Posterior vena cava (tissue), 2 donors: ENCODE results near the gene CNIH4. TPM values are rescaled to one million over a fixed set of nuclear protein-coding genes. Genes with fewer than 3 reads are reported as not detected.
"Not testable (repeated sequence)": the region's sequence is repeated elsewhere in the genome, so short reads cannot be mapped to it uniquely, and the experiment has no call there.

Experiments
- DNase-seq: peaks from one replicate; pipeline ENCODE4 v3.0.0-alpha.2; 2020; ENCODE audit warnings: low spot score
- intact Hi-C, 2 donors: fragments of 100-400 bp; cut with DNase I; formaldehyde crosslinking; loops; one replicate each; pipeline versions ENCODE4 v1.14.1 to v1.14.2; 2022 to 2023
- total RNA-seq, 2 donors: library from RNA; stranded (reverse); fragmentation: NEBNext Ultra II Directional; extraction: Animal tissue kit (Norgen Biotek cat#: 25700); gene quantifications; one replicate each; pipeline ENCODE4 v1.2.1, GENCODE V29; 2021
- donor health status: DM: yes; HTN: yes; CAD: no.
- donor health status: DM: yes; HTN: yes; CAD: no.

CNIH4 gene
- total RNA-seq, 2 donors from 2014 or later = 62.2 to 77.7 TPM

GRCh38 chr1:224340453-224341384, 16.0 kb upstream of the CNIH4 start:
- DNase-seq = peak; percentile 81

GRCh38 chr1:224343679-224344078, 13.0 kb upstream of the CNIH4 start:
- DNase-seq = no peak
- intact Hi-C loops = no loop called here

More at GRCh38 chr1:224340453-224341384, 16.0 kb upstream of the CNIH4 start:
- intact Hi-C loops = not testable (repeated sequence)

GRCh38 chr1:224348137-224348536, 8.5 kb upstream of the CNIH4 start:
- no peak for DNase-seq
- intact Hi-C loops = no loop called here

- DNase-seq, intact Hi-C loops: not testable (repeated sequence)
Observed at GRCh38 chr1:224349716-224350115, 7.0 kb upstream of the CNIH4 start.

- intact Hi-C loops, DNase-seq: not testable (repeated sequence)
Observed at GRCh38 chr1:224352436-224353085, 4.1 kb upstream of the CNIH4 start.

GRCh38 chr1:224353975-224354925, 2.4 kb upstream of the CNIH4 start:
- intact Hi-C loops = no loop called here
- DNase-seq = no peak

- intact Hi-C loops = loop anchor here in 1 of 2 donors (2.0 kb wide), 1 partner anchor 61 kb away; no protein-coding TSS in a partner anchor
- no peak for DNase-seq
Observed at GRCh38 chr1:224357626-224358124, 996 bp downstream of the CNIH4 start.

- DNase-seq = no peak
- intact Hi-C loops = no loop called here
Observed at GRCh38 chr1:224358237-224358636, 1.6 kb downstream of the CNIH4 start.

- intact Hi-C loops = no loop called here
- DNase-seq = no peak
Observed at GRCh38 chr1:224359207-224359606, 2.5 kb downstream of the CNIH4 start.

GRCh38 chr1:224368409-224368808, 11.7 kb downstream of the CNIH4 start:
- intact Hi-C loops = no loop called here
- no peak for DNase-seq

GRCh38 chr1:224373008-224373590, 16.4 kb downstream of the CNIH4 start:
- intact Hi-C loops = no loop called here
- no peak for DNase-seq

GRCh38 chr1:224375059-224375458, 18.4 kb downstream of the CNIH4 start:
- DNase-seq = no peak
- intact Hi-C loops = no loop called here

GRCh38 chr1:224377676-224378006, 21.0 kb downstream of the CNIH4 start:
- no peak for DNase-seq
- intact Hi-C loops = no loop called here

GRCh38 chr1:224378855-224379631, 22.4 kb downstream of the CNIH4 start:
- DNase-seq = no peak
- intact Hi-C loops = no loop called here

- DNase-seq = no peak
- intact Hi-C loops = no loop called here
Observed at GRCh38 chr1:224380003-224380402, 23.3 kb downstream of the CNIH4 start.

GRCh38 chr1:224381880-224382548, 25.3 kb downstream of the CNIH4 start:
- DNase-seq = no peak
- intact Hi-C loops = no loop called here

- no peak for DNase-seq
- intact Hi-C loops = no loop called here
Observed at GRCh38 chr1:224383218-224383617, 26.5 kb downstream of the CNIH4 start.
